NCI-H1105 (cell line): ENCODE data around the gene L3HYPDH.

Experiments used
- DNase-seq: peaks from one replicate; lab custom pipeline; 2025; lab: John Stamatoyannopoulos, UW

The L3HYPDH gene

DNA sequence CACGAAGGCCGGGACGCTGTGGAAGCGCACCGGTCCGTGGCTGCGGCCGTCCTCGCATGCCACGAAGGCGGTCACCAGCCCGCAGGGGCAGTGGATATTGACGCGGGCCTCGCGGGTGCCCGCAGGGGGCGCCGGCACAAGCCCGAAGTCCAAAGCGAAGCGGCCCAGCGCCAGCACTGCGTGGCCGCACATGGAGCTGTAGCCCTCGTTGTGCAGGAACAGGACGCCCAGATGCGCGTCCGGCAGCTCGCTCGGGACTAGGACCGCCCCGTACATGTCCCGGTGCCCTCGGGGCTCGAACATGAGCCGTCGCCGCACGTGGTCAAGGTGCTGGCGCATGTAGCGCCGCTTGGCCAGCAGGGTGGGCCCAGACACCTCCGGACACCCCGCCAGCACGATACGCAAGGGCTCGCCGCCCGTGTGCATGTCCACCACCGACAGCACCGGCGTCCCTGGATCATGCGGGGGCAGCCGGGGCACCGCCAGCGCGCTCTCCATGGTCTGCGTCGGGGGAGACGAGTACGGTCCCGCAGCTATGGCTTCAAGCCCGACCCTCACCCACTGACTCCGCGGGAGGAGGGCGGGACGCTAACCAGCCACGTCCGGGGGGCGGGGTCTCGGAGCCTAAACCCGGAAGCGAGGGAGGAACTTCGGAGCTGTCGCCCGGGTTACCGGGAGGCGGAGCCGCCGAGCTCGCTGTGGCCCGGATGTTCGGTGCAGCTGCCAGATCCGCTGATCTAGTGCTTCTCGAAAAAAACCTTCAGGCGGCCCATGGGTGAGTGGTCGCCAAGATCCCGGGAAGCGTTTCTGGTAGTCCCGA, at the start of gene L3HYPDH, which contains the start of gene JKAMP:
Gene L3HYPDH, minus strand, starts transcription at position 590 of the 820 bp plus-strand sequence. Its CDS starts 92 bp downstream, at position 498.
Gene JKAMP, plus strand, starts transcription at position 699 of the 820 bp plus-strand sequence. Its CDS starts 73 bp downstream, at position 772.
- peak; percentile 98 for DNase-seq

GRCh38 chr14:59532419-59532818, 48.2 kb upstream of the L3HYPDH start:
- DNase-seq: no peak

- no peak for DNase-seq
Observed at GRCh38 chr14:59530349-59530748, 46.1 kb upstream of the L3HYPDH start.

- no peak for DNase-seq
Observed at GRCh38 chr14:59529189-59529588, 45.0 kb upstream of the L3HYPDH start.

- DNase-seq: no peak
Observed at GRCh38 chr14:59520224-59520623, 36.0 kb upstream of the L3HYPDH start.

DNA sequence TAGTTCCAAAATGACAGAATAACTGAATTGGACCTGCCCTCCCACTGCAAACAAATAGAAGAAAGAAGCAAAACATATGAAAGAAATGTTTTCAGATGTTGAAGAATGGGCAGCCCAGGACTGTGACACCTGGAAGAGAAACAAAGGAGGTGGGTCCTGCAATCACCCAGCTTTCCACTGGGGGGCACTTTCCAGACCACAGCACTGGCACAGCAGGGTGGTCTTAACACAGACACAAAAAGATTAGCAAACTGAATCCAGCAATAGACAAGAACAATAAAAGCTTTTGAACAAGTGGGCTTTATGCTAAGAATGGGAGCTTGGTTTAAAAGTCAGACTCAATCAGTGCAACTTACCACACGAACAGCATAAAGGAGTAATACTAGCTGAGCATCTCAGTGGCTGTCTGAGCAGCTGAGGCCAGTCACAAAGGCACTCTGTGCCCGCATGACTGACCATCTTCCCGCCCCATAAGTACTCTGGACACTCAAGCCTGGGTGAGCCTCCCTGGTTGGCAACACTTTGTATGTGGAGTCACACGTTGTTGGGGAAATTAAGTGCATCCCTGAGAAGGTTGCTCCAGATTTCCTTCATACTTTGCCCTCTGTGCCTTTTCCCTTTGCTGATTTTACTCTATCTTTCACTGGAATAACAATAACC, 27.8 kb upstream of the L3HYPDH start:
- peak; percentile 21 for DNase-seq

GRCh38 chr14:59510966-59511365, 26.8 kb upstream of the L3HYPDH start:
- DNase-seq: no peak

DNA sequence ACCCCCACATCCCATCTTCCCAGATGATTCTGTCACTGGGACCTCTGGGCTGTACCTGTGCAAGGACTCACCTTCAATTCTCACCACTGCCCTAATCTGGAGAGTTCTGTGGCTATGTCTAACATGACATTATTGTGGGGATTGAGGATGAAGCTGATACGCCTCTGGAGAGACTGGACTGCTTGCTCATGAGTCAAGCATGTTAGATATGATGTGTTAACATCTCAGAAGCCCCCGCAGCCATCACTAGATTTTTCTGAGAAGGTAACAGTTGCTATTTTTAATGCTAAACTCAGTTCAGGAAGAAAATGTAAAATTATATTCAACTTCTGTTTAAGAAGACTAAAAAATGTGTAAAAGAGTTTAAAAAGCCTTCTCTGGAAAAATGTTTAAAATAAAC, 25.8 kb upstream of the L3HYPDH start:
- DNase-seq: no peak

- no peak for DNase-seq
Observed at GRCh38 chr14:59509101-59509500, 24.9 kb upstream of the L3HYPDH start.

DNA sequence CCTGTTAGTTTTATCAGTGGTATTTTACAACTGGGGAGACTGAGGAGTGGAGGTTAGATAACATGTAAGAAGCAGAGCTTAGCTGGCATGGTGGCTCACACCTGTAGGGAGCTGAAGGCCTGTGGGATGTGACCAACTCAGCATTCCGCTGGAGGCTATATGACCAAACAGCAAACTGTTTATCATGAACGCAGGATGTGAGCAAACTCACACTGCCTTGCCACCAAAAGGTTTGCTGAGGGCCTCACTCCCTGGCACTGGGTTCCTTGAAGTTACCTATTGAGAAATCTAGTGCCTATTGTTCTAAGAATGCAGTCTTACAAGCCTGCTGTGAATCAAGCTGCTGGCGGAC, 23.5 kb upstream of the L3HYPDH start:
- DNase-seq: no peak

- peak; percentile 57 for DNase-seq
Observed at GRCh38 chr14:59507063-59507751, 23.0 kb upstream of the L3HYPDH start.

DNA sequence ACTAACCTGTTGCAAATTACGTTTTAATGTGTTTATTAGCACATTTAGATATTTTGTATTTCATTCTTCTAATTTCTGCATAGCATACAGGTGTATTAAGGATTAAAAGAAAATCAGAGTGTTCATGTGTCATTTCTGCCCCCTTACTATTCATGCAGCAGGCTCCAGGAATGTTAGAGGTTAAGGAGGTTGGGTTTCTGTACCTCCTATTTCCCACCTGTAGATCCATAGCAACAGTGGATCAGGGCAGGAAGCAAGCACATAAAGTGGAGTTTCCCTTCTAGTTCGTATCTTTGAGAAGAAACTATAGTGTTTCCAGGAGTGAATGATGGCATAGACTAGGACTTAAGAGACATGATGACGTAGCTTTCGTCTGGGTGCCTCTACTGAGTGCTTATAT, 19.0 kb upstream of the L3HYPDH start:
- no peak for DNase-seq

- DNase-seq: no peak
Observed at GRCh38 chr14:59500732-59501131, 16.5 kb upstream of the L3HYPDH start.

- no peak for DNase-seq
Observed at GRCh38 chr14:59492384-59492783, 8.2 kb upstream of the L3HYPDH start.

DNA sequence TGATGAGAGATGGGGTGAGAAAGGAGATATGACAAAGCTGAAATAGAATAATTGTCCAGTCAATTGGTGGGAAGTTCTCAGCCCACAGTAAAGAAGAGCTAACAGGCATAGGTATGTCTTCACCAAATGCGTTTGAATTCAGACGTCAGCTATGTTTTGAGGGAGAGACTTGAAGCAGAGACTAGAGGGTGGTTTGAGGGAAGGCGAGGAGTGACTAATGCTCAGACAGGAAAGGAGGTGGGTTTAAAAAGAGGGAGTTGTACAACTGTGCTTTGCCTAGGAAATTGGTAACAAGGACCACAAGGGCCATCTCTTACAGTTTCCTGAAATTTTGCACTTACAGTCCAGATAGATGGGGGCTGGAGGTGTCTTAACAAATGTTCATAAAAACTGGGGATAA, 6.5 kb upstream of the L3HYPDH start:
- DNase-seq: no peak

DNA sequence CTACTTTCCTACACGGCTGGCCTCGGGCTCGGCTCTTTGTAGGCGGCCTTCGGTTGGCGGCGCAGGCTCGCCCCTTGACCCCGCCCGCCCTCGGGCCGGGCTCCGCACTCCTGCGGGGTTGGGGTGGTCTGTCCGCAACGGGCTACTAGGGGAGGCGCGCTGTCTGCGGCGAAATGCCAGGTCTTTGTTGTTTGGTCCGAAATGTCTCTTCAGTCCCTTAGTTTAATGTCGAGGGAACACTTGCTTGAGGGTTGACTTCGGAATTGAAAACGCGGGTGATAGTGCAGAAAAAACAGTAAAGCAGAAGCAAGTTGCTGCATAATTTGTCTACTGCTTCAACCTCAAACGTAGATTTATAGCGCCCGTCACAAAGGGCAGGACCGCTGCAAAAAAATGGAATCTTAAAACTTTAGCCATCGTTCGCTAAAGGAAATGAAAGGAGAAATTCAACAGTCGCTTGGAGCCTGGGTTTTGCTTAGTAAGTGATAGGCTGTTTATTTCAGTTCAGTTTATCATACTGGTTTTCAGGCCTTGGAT, 499 bp upstream of the L3HYPDH start:
- DNase-seq: no peak

DNA sequence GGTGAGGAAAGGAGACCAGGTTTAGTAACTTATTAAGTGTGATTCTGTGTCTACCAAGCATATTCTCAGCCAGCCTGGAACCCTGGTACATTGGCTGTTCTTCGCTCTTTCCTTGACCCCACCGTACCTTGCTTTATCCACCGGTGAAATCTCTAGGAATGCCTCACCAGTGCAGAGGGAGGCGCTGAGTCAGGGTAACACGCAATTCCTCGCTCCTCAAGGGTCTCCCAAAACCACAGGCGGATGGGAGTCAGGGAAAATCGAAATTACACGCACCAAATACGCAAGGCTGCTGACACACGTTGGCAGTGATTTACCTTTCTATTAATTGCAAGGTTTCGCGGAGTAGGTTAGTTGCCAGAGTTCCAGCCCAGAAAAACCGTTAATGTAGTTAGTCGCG, 845 bp downstream of the L3HYPDH start:
- DNase-seq: no peak

GRCh38 chr14:59482541-59483331, 1.5 kb downstream of the L3HYPDH start:
- DNase-seq: no peak

GRCh38 chr14:59481871-59482540, 2.2 kb downstream of the L3HYPDH start:
- no peak for DNase-seq

GRCh38 chr14:59481407-59481806, 2.8 kb downstream of the L3HYPDH start:
- DNase-seq: no peak

DNA sequence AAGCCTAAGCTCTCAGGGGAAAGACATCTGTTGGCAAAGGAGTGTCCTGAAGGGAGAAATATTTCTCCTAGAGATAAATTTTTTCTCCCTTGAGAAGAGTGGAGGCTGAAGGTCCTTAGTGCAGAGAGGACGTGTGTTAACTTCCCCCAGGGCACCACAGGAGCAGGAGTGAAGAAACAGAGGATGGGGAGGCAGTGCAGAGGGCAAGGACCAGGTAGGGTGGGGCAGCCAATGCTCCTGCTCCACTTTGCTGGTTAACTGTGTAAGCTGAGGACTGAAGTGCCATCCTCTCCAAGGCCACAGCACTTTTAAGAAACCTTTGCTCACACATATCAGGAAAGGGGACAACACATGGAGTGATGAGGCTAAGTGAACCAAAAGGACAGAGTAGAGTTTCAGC, 4.0 kb downstream of the L3HYPDH start:
- DNase-seq: no peak
